Stimulated activated CD4-positive, alpha-beta T cell treated with anti-CD3 and anti-CD28 coated beads, Interleukin-12 subunit alpha, Interleukin-12 subunit beta, amount 100 ng/mL, for 24 hours (primary cell): Measurements from ENCODE around the gene AMBP.
"Not testable (repeated sequence)": the region's sequence is repeated elsewhere in the genome, so short reads cannot be mapped to it uniquely, and the experiment has no call there.

ENCODE experiments used
- DNase-seq, 2 experiments: peaks; one replicate each; pipeline ENCODE4 v3.0.0-alpha.2; 2020; ENCODE audit warnings: low read depth in 2 of 2

AMBP gene

DNA sequence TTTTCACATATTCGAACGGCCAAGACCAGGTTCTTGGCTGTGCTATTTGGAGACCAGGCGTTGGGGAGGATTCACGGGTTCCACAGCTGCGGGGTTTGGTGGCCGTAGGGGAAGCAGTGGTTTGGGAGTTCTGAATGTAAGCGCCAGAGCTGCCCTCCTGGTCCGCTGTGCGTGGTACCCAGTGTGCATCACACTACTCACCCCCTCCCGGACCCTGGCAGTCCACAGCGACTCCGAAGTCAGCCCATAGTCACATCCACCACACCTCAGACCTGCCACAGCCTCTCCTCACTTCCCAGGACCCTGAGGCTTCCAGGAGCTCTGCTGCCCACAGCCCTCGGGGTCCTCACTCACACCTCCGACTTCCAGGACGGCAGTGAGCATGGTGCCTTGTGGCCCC is 26.8 kb downstream of the AMBP start:
- no peak for DNase-seq

DNA sequence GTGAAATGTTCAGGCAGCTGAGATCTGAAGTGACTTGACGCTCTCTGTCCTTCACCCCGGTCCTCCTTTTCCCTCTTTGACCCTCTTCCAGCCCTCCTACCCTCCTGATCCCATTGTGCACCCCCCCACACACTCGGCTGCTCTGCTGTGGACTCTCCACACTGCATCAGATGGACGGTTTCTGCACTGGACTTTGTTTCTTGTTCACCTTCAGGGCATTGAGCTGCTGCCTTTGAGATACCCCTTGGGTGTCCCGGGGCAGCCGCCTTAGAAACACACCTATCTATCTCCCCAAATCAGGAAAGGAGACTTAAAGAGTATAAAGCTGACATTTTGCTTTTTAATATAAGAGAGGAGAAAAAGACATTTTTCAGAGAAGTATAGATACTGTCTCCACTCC is 27.5 kb downstream of the AMBP start:
- no peak for DNase-seq

DNA sequence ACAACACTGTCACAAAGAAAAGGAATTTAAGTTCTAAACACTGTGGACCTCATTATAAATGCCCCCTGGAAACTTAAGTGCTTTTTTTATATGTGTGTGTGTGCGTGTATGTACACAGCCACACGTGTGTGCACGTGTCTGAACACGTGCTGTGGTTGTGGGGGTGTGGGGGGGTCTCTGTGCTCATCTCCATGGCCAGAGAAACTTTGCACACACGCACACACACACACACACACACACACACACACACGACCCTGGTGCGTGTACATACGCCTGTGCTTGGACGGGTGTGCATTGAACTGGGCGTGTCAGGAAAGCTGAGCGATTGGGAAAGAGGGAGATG is 27.9 kb downstream of the AMBP start:
- DNase-seq: no peak

DNA sequence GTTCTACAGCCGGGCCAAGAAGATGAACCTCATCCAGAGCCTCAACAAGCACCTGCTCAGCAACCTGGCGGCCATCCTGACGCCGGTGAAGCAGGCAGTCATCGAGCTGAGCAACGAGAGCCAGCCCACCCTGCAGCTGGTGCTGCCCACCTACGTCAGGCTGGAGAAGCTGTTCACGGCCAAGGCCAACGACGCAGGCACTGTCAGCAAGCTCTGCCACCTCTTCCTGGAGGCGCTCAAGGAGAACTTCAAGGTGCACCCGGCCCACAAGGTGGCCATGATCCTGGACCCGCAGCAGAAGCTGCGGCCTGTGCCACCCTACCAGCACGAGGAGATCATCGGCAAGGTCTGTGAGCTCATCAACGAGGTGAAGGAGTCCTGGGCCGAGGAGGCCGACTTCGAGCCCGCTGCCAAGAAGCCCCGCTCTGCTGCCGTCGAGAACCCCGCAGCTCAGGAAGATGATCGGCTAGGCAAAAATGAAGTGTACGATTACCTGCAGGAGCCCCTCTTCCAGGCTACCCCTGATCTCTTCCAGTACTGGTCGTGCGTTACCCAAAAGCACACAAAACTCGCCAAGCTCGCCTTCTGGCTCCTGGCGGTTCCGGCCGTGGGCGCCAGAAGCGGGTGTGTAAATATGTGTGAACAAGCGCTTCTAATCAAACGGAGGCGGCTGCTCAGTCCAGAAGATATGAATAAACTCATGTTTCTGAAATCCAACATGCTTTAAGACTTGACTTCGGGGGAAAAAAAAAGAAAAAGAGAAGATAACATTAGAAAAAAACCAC is 28.5 kb downstream of the AMBP start:
- DNase-seq: no peak

DNA sequence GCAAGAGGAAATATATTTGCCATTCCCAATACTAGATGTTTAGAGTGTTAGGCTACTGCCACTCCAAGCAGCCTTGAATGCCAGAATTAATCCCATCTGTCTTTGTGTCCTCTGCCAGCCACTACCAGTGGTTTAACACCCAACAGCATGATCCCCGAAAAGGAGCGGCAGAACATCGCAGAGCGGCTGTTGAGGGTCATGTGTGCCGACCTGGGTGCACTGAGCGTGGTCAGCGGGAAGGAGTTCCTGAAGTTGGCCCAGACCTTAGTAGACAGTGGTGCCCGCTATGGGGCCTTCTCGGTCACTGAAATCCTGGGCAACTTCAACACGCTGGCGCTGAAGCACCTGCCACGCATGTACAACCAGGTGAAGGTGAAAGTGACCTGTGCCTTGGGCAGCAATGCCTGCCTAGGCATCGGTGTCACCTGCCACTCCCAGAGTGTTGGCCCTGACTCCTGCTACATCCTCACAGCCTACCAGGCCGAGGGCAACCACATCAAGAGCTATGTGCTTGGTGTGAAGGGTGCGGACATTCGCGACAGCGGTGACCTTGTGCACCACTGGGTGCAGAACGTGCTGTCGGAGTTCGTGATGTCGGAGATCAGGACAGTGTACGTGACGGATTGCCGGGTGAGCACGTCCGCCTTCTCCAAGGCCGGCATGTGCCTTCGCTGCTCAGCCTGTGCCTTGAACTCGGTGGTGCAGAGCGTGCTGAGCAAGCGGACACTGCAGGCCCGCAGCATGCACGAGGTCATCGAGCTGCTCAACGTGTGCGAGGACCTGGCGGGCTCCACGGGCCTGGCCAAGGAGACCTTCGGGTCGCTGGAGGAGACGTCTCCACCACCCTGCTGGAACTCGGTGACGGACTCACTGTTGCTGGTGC is 29.3 kb downstream of the AMBP start:
- DNase-seq: no peak

DNA sequence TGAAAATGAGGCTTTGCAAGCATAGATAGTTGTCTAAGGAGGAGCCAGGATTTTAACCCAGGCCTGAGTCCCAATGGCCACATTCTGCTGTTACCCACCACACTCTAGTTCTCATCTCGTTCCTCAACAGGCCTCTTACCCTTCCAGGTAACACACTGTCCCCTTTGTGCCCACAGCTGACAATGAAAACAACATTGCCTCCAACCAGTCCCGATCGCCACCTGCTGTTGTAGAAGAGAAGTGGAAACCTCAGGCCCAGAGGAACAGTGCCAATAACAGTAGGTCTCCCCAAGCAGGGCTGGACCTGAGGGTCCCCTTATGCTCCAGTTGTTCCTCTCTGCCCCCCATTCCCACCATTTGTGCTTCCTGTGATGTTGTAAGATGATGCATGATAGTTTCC is 30.4 kb downstream of the AMBP start:
- no peak for DNase-seq

DNA sequence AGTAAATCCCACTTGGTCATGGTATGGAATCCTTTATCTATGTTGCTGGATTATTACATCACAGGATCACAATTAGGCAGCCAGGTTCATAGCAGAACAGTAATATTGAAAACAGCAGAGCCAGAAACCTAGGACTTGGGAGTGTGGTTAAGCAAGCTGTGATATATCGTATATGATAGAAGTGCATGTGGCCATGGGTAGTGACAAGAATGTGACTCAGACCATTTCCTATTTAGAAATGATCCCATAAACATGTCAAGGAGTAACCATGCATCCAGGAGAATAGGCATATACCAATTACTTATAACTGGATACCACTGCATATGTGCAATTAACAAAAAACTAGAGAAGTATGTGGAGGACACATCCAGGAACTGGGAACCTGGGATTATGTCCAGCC is 31.2 kb downstream of the AMBP start:
- DNase-seq: no peak

DNA sequence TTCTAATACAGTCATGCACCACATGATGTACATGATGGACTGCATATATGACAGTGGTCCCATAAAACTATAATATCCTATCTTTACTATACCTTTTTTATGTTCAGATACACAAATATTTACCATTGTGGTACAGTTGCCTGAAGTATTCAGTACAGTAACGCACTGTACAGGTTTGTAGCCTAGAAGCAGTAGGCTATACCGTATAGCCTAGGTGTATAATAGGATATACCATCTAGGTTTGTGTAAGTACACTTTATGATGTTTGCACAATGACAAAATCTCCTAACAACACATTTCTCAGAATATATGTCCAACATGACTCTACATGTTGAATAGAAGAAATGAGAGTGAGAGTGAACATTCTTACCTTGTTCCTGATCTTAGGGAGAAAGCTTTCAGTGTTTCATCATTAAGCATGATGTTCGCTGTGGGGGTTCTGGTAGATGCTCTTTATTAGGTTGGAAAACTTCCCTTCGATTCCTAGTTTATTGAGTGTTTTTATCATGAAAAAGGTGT is 31.8 kb downstream of the AMBP start:
- DNase-seq: no peak

DNA sequence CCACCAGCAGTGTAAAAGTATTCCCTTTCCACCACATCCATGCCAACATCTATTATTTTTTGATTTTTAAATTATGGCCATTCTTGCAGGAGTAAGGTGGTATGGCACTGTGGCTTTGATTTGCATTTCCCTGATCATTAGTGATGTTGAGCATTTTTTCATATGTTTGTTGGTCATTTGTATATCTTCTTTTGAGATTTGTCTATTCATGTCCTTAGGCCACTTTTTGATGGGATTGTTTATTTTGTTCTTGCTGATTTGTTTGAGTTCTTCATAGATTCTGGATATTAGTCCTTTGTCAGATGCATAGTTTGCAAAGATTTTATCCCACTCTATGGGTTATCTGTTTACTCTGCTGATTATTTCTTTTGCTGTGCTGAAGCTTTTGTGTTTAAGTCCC is 34.4 kb downstream of the AMBP start:
- not testable (repeated sequence) for DNase-seq

DNA sequence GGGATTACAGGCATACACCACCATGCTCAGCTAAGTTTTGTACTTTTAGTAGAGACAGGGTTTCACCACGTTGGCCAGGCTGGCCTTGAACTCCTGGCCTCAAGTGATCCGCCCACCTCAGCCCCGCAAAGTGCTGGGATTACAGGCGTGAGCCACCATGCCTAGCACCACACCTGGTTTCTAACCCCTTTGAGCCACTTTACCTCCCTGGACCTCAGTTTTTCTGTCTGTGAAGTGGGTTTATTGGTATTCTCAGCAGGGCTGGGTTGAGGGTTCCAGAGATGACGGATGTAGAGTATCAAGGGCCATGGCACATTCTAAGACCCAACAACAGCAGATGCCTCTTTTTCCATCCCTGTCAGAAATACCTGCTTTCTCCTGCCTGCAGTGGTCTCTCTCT is 38.6 kb downstream of the AMBP start:
- DNase-seq: no peak

DNA sequence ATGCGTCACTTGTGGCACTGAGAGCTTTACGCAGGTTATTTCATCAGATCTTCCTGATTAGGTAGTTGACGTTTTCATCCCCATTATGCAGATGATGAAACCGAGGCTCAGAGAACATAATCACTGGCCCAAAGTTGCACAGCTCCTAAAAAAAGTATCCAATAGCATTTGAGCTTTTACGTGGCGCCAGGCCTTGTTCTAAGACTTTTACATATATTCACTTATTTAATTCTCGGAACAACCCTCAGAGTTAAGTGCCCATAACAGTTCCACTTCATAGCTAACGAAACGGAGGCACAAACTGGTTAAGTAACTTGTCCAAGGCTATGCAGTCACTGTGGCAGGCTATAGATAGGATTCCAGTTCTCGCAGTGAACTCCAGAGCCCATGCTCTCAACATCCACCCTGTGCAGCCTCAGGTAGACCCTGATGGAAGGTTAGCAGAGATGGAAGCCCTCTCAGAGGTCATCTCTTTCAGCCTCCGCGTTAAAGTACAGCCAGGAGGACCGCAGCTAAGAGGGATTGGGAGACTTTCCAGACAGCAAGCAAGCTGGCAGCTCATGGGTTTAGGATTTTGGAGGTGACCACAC is 39.3 kb downstream of the AMBP start:
- DNase-seq: no peak

DNA sequence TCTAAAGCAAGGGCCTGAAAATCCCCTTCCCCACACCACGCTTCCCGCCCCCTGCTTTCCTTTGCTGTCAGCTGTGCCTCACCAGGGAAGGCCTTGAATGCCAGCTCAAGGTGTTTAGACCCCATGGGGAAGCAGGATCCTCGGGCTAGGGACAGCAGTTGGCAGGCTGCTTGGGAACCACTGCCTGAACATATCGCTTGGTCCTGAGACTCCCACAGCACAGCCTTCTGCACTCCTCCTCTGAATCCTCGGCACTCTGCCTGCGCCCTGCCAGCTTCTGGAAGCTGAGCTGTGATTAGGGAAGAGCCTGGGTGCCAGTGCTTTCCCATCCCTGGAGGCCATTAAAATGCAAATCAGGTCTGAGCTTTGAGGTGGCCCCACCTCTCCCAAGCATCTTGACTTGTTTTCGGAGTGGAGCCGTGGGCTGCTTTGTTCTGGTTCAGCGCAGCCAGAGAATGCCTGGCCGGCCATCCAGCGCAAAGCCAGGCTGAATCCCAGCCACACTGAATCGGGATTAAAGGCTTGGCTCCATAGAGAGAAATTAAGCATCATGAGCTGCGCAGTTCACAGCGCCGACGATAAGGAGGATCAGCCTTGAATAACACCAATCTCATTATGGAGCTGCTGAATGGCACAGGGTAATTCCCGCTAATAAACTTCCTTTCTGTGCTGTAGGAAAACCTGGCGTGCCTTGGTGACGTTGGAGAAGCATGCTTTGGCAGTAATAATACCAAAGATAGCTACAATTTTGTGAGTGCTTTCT is 40.0 kb downstream of the AMBP start:
- no peak for DNase-seq

DNA sequence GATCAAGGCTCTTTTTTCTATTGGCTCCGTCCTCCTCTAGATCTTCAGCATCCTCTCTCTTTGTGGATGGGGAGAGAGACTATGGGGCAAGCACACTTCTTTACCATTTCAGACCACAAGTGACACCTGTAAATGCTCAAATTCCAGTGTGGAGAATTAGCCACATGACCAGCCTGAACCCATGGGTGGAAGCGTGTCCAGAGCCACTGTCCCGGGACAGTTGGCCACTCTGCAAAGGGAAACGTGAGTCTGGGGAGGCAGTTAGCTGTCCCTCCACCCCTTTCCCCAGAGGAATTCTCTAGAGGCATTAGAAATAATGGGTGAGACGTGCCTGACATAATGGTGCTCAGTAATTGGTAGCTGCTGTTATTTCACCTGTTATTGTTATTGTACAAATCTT is 40.9 kb downstream of the AMBP start:
- DNase-seq: no peak

DNA sequence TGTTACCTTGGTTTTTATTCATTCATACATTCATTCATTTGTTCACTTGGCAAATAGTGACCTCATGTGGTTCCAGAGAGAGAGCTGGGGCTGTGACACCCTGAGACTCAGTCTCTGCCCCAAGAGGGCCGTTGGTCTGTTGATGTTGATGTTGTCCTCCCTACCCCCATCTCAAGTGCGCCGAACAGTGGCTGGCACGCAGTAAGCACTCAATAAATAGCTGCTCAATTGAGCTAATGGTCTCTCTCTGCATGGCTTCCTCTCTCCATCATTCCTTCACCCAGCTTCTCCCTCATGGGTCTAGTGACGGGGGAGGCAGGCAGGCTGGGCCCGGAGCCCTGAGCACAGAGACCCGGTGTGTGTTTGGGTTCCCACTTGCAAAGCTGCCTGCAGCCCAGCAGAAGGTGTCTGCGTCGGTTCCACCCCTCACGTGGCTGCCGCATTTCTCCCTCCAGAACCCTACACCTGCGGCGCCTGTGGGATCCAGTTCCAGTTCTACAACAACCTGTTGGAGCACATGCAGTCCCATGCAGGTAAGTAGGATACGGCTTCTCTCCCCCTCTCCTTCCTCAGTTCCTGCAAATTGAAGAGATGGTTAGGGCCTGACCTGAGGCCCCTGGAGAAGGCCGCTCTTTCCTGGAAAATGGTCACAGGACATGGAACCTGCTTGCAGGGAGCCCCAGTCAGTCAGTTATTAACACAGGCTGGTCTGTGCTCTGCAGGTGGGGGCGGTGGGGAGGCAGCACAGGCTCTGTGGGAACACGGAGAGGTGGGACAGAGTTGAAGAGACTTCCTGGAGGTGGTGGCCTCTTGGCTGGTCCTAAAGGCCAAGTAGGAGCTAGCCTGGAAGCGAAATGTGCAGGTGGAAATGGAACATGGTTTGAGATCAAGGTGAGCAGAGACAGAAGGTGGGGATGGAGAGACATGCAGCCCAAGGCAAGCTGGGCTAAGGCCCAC is 42.0 kb downstream of the AMBP start:
- DNase-seq: no peak

DNA sequence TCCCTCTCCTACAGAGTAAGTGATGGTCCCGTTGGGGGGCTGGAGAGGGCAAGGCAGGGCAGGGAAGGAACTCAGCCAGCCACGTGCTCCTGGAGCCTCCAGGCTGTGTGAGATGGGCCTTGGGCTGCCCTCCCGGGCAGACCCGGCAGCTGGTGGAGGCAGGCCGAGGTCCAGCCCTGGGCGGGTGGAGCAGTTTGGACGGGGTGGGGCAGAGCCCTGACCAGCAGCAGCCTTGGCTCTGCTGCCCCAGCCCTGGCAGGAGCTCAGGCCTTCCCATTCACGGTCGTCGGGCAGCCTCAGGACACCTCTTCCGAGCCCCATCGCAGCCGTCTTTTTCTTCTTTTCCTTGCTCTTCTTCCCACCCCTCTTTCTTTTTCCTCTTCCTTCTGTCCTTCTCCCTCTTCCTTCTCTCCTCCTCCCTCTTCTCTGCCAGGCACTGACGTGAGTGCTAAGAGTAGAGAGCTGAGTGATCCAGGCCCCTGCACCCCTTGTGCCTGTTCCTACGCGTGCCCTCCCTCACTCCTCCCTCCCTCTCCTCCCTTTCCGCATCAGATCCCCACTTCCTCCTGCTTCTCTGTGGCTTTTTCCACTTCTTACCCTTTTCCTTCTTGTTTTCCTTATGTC is 42.8 kb downstream of the AMBP start:
- DNase-seq: no peak

DNA sequence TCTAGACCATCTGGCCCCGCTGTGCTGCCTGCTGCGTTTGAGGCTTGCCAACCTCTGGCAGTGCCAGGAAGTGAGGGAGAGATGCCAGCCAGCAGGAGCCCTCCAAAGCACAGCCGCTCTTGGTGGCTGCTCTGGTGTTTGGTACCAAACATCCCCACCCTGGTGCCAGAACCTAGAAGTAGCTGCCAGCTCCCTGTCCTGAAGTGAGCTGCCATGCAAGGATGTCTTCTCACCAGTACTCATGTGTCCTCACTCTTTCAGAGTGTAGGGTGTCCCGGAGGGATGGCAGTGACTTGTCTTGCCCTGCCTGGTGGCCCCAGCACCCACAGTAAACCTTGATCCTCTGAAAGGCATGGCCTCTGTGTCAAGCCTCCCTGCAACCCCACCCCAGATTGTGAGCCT is 43.4 kb downstream of the AMBP start:
- DNase-seq: no peak

DNA sequence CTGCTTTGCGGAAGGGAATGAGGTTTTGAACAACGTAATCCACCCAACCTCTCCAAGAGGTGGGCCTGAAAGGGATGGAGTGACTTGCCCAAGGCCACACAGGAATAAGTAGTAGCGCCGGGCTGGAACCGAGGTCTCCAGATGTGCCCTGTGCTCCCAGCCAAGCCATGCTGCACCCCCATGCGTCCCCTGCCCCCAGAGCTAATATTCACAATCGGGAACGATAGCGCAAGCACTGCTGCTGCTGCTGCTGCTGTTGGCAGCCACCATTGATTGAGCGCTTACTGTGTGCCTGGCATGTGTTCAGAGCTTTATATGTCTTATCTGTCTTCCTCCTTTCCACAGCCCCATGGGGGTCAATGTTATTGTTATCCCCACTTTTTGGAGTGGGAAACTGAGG is 43.9 kb downstream of the AMBP start:
- DNase-seq: no peak

DNA sequence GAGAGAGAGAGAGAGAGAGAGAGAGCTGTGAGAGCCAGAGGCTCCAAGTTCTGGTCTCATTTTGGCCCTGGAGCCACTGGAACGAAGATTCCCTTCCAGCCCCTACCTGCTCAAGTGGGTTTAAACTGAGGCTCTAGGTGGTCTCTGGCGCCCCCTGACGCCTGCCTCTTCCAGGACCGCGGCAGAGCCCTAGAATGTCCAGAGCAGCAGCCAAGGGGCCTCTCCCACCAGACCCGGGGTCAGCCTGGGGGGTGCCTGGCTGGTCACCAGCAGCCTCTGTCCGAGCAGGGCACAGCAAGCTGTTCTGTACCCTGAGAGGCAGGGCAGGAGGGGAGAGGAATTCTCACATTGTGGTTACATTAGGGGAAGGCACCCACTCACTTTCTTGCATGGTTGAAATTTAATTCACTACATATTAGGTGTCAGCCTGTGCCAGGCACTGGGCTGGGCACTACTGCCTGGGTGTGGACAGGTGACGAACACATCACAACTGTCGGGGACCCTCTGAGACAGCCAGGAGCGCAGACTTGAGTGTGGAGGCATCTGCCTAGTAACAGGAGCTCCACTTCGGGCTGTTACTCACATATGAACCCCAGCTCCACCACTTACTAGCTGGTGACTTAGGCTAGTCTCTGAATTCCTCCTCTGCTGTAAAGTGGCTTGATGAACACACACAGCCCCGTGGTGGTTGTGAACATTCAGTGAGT is 44.5 kb downstream of the AMBP start:
- DNase-seq: no peak

DNA sequence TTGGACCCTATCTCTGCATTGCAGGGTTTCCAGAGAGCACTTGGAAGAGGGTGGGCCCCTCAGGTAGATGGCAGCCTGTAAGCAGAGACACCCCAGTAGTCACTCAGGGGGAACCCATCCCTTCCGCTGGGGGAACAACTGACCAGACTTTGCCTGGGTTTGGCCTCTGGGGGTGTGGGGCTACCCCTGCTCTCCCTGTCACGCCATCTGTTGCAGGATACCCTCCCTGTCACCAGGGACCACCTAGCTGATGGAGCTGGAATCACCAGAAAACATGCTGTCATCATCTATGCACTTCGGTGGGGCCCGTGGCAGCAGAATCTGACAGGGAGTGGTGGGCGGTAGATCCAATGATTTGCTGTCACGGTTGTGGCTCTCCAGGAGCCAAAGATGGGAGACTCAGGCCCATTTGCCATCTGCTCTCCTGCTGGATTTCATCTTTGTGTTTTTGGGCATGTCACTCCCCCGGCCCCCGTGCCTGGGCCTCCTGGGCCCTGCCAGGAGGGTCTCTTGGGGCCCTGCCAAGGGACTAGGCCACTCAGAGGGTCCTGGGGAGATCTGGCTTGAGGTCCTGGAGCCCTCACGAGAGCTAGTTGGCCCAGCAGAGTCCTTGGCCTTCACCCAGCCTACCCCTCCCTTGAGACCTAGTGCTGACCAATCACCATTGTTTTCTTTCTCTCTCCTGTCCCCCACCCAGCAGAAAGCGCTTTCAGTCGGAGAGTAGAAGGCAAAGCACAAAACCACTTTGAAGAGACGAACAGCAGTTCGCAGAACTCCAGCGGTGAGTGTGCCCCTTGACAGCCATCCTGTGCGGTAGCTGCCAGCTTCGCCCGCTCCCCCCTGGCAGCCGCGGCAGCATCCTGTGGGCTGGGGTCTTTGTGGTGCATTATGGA is 45.9 kb downstream of the AMBP start:
- no peak for DNase-seq
